Muscle layer of colon (tissue), 2 donors: ENCODE measurements around the gene P2RY2.

Experiments used
- H3K27ac ChIP-seq: one replicate; pipeline ENCODE4 v1.7.0; 2013; ENCODE audit warnings: low read depth, mild to moderate bottlenecking, low read length, moderate library complexity
- H3K27me3 ChIP-seq, 2 donors: one replicate each; pipeline ENCODE4 v1.7.0; 2013; ENCODE audit warnings: low read length in 2 of 2, mild to moderate bottlenecking in 2 of 2; ENCODE audit not compliant: insufficient read depth in 2 of 2, control insufficient read depth in 1 of 2
- H3K36me3 ChIP-seq: one replicate; pipeline ENCODE4 v1.7.0; 2013; ENCODE audit warnings: mild to moderate bottlenecking, low read length; ENCODE audit not compliant: insufficient read depth
- H3K4me1 ChIP-seq: one replicate; pipeline ENCODE4 v1.7.0; 2013; ENCODE audit warnings: mild to moderate bottlenecking, low read length; ENCODE audit not compliant: insufficient read depth
- H3K4me3 ChIP-seq, 2 donors: one replicate each; pipeline ENCODE4 v1.7.0; 2013; ENCODE audit warnings: low read length in 2 of 2, low read depth in 1 of 2, mild to moderate bottlenecking in 1 of 2, moderate library complexity in 1 of 2
- H3K9ac ChIP-seq: one replicate; pipeline ENCODE4 v1.7.0; 2013; ENCODE audit warnings: low read length
- H3K9me3 ChIP-seq: one replicate; pipeline ENCODE4 v1.7.0; 2013; ENCODE audit warnings: mild to moderate bottlenecking, low read length
- donor health status: abdominal sarcoma.
- donor health status: Adenocarcinoma of cecum.

The P2RY2 gene

GRCh38 chr11:73233211-73233610 is 15.1 kb downstream of the P2RY2 start:
- H3K36me3 ChIP-seq: no peaks in the 10 kb centered on the region
- H3K9me3 ChIP-seq: no peaks in the 10 kb centered on the region
- no peak overlapping the region for H3K9ac ChIP-seq
- H3K27me3 ChIP-seq: no peaks in the 10 kb centered on the region
- peaks cover 10% of the 10 kb centered on the region for H3K4me1 ChIP-seq
- no peak overlapping the region for H3K27ac ChIP-seq
- H3K4me3 ChIP-seq: no peak overlapping the region

- Histone ChIP-seq H3K9ac (no peak overlapping the region), H3K36me3 (no peaks in the 10 kb centered on the region), H3K27me3 (no peaks in the 10 kb centered on the region), H3K27ac (no peak overlapping the region), H3K9me3 (no peaks in the 10 kb centered on the region), H3K4me1 (peaks cover 10% of the 10 kb centered on the region), H3K4me3 (no peak overlapping the region)
Observed at GRCh38 chr11:73233692-73234470, 15.8 kb downstream of the P2RY2 start.

- no peak overlapping the region for H3K9ac ChIP-seq
- H3K36me3 ChIP-seq: no peaks in the 10 kb centered on the region
- H3K9me3 ChIP-seq: no peaks in the 10 kb centered on the region
- H3K4me3 ChIP-seq: no peak overlapping the region
- H3K27me3 ChIP-seq: no peaks in the 10 kb centered on the region
- no peak overlapping the region for H3K27ac ChIP-seq
- H3K4me1 ChIP-seq: peaks cover 10% of the 10 kb centered on the region
Observed at GRCh38 chr11:73234471-73235181, 16.5 kb downstream of the P2RY2 start.

DNA sequence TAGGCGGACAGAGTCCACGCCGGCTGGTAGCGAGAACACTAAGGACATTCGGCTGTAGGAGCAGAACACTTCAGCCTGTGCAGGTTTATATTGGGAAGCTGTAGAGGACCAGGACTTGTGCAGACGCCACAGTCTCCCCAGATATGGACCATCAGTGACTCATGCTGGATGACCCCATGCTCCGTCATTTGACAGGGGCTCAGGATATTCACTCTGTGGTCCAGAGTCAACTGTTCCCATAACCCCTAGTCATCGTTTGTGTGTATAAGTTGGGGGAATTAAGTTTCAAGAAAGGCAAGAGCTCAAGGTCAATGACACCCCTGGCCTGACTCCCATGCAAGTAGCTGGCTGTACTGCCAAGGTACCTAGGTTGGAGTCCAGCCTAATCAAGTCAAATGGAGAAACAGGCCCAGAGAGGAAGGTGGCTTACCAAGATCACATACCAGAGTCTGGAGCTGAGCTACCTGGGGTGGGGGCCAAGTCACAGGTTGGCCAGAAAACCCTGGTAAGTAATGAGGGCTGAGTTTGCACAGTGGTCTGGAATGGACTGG is 17.2 kb downstream of the P2RY2 start:
- Histone ChIP-seq H3K4me3 (no peak overlapping the region), H3K36me3 (no peaks in the 10 kb centered on the region), H3K9ac (no peak overlapping the region), H3K9me3 (no peaks in the 10 kb centered on the region), H3K4me1 (peaks cover 10% of the 10 kb centered on the region), H3K27me3 (no peaks in the 10 kb centered on the region), H3K27ac (no peak overlapping the region)

GRCh38 chr11:73236205-73236765 is 18.2 kb downstream of the P2RY2 start:
- Histone ChIP-seq H3K4me3 (no peak overlapping the region), H3K27me3 (no peaks in the 10 kb centered on the region), H3K9me3 (no peaks in the 10 kb centered on the region), H3K4me1 (peaks cover 10% of the 10 kb centered on the region), H3K36me3 (no peaks in the 10 kb centered on the region), H3K27ac (no peak overlapping the region), H3K9ac (no peak overlapping the region)

DNA sequence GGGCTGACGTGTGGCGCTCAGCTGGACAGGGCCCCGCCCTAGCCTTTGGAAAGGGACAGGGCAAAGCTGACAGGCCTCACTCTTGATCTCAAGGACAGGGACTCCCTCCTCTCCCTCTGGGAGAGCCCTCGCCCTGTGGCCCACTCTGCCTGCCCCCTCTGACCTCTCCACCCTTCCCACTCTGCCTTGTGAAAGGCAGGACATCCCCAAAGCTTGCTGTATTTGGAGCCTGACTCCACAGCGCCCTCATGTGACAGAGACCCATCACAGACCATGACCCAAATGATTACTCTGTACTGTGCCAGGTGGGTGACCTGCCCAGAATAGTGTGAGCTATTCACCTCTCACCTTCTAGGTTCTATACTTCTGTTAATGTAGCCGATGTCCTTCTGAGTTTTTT is 18.8 kb downstream of the P2RY2 start:
- Histone ChIP-seq H3K4me1 (peaks cover 10% of the 10 kb centered on the region), H3K27me3 (no peaks in the 10 kb centered on the region), H3K36me3 (no peaks in the 10 kb centered on the region), H3K9ac (no peak overlapping the region), H3K4me3 (no peak overlapping the region), H3K27ac (no peak overlapping the region), H3K9me3 (no peaks in the 10 kb centered on the region)

GRCh38 chr11:73237471-73238290 is 19.6 kb downstream of the P2RY2 start:
- H3K36me3 ChIP-seq: no peaks in the 10 kb centered on the region
- H3K4me3 ChIP-seq: no peak overlapping the region
- H3K27ac ChIP-seq: no peak overlapping the region
- peaks cover 10% of the 10 kb centered on the region for H3K4me1 ChIP-seq
- no peaks in the 10 kb centered on the region for H3K9me3 ChIP-seq
- H3K27me3 ChIP-seq: no peaks in the 10 kb centered on the region
- no peak overlapping the region for H3K9ac ChIP-seq

DNA sequence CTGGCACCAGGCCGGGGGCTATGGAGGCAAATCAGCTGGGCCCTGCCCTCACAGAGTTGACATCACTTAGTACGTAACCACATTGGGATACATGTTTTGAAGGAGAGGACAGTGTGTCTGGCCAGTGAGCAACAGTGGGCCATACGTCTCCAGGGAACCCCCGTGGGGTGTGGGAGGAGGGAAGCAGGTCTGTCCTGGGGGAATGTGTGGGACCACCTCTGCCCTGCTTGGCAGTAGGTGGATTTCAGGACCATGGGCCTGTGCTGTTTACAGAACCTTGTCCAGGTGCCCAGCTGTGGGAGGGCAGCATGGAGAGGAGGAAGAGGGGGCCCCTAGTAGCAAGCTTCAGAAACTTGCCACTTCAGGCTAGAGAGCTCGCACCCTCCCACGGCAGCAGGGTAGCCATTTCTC is 21.0 kb downstream of the P2RY2 start:
- Histone ChIP-seq H3K36me3 (no peaks in the 10 kb centered on the region), H3K9ac (no peak overlapping the region), H3K27me3 (no peaks in the 10 kb centered on the region), H3K4me3 (no peak overlapping the region), H3K9me3 (no peaks in the 10 kb centered on the region), H3K27ac (no peak overlapping the region), H3K4me1 (no peaks in the 10 kb centered on the region)

- H3K36me3 ChIP-seq: no peaks in the 10 kb centered on the region
- H3K4me1 ChIP-seq: no peaks in the 10 kb centered on the region
- no peak overlapping the region for H3K9ac ChIP-seq
- no peaks in the 10 kb centered on the region for H3K27me3 ChIP-seq
- no peak overlapping the region for H3K4me3 ChIP-seq
- no peak overlapping the region for H3K27ac ChIP-seq
- no peaks in the 10 kb centered on the region for H3K9me3 ChIP-seq
Observed at GRCh38 chr11:73239571-73240189, 21.6 kb downstream of the P2RY2 start.

- no peak overlapping the region for H3K27ac ChIP-seq
Observed at GRCh38 chr11:73240190-73240781, 22.2 kb downstream of the P2RY2 start.

More at GRCh38 chr11:73240190-73240781, 22.2 kb downstream of the P2RY2 start:
- no peaks in the 10 kb centered on the region for H3K9me3 ChIP-seq
- no peak overlapping the region for H3K4me3 ChIP-seq
- no peak overlapping the region for H3K9ac ChIP-seq
- no peaks in the 10 kb centered on the region for H3K4me1 ChIP-seq
- no peaks in the 10 kb centered on the region for H3K36me3 ChIP-seq
- H3K27me3 ChIP-seq: no peaks in the 10 kb centered on the region
